Heart right ventricle (tissue), 16 donors: ENCODE results near the gene LDHAL6B. TPM values are rescaled to one million over a fixed set of nuclear protein-coding genes. Genes with fewer than 3 reads are reported as not detected.

Experiments used
- ATAC-seq, 8 donors: fragments of 200-7000 bp; cut with Tn5 transposase; one replicate each; pipeline ENCODE4 v1.9.1; 2020; ENCODE audit warnings: mild to moderate bottlenecking in 8 of 8, moderate library complexity in 8 of 8, moderate number of reproducible peaks in 1 of 8
- DNase-seq, 2 donors: peaks; one replicate each; pipeline ENCODE4 v3.0.0-alpha.2; 2020
- H3K27ac ChIP-seq, 10 donors: fragments of 200-600 bp; sonication (generic) in 2 of 10; one replicate each; pipeline versions ENCODE4 v1.5.0 to v1.8.0; 2020 to 2022; ENCODE audit warnings: mild to moderate bottlenecking in 3 of 10
- H3K27me3 ChIP-seq, 7 donors: fragments of 200-600 bp; one replicate each; pipeline ENCODE4 v1.8.0; 2021 to 2022; ENCODE audit warnings: mild to moderate bottlenecking in 2 of 7
- H3K36me3 ChIP-seq, 9 donors: fragments of 200-600 bp; sonication (generic) in 1 of 9; one replicate each; pipeline versions ENCODE4 v1.5.0 to v1.8.0; 2020 to 2022; ENCODE audit warnings: mild to moderate bottlenecking in 2 of 9
- H3K4me1 ChIP-seq, 9 donors: fragments of 200-600 bp; sonication (generic) in 1 of 9; one replicate each; pipeline versions ENCODE4 v1.5.0 to v1.8.0; 2020 to 2022; ENCODE audit warnings: mild to moderate bottlenecking in 4 of 9
- H3K4me3 ChIP-seq, 10 donors: fragments of 200-600 bp; sonication (generic) in 2 of 10; one replicate each; pipeline versions ENCODE4 v1.5.0 to v1.8.0; 2020 to 2022; ENCODE audit warnings: mild to moderate bottlenecking in 7 of 10, moderate library complexity in 2 of 10
- H3K9me3 ChIP-seq, 11 donors: fragments of 200-600 bp in 10 of 11; sonication (generic) in 2 of 11; one replicate each; pipeline versions ENCODE4 v1.5.0 to v1.8.0; 2013 to 2022; ENCODE audit warnings: mild to moderate bottlenecking in 2 of 11, control low read depth in 1 of 11, moderate library complexity in 1 of 11
- CTCF ChIP-seq, 9 donors: fragments of 200-600 bp; sonication (generic) in 2 of 9; IDR thresholded peaks; one replicate each; pipeline versions ENCODE4 v1.5.0 to v1.8.0; 2021 to 2022; ENCODE audit warnings: antibody characterized with exemption in 9 of 9, mild to moderate bottlenecking in 5 of 9, moderate library complexity in 1 of 9
- WGBS, 2 donors: extraction: QIAGEN DNeasy Blood & Tissue Kit; methylation state at CpG; one replicate each; pipeline ENCODE4 v1.1.7; 2013; ENCODE audit warnings: inconsistent platforms in 1 of 2; 5-methylcytosine and 5-hydroxymethylcytosine counted together
- intact Hi-C, 10 donors: fragments of 100-400 bp; cut with DNase I; formaldehyde crosslinking; loops; one replicate each; pipeline versions ENCODE4 v1.11.1 to v1.14.2; 2022
- polyA plus RNA-seq, 2 donors: library from polyadenylated mRNA; stranded (reverse); fragments of 200-250 nt; gene quantifications; one replicate each; pipeline ENCODE4 v1.2.3, GENCODE V29; 2013
- total RNA-seq, 10 donors: library from RNA; stranded (reverse); fragmentation: NEBNext Ultra II Directional in 3 of 10; extraction: Animal tissue kit (Norgen Biotek cat#: 25700) in 3 of 10; gene quantifications; one replicate each; pipeline versions ENCODE4 v1.2.1 to v1.2.4, GENCODE V29; 2021 to 2023
- donor health status: Arrhythmogenic right ventricular cardiomyopathy.
- donor health status: ischemic (EF 13 %, LVEDD 7.1; RV severe dilation, severe dysfunction).
- donor health status: healthy with polysubstance abuse.
- donor health status: DM: no; HTN: yes; CAD: no.
- donor health status: DM: no; HTN: no; CAD: no.
- donor health status: ischemic (EF 25% LVEDD 6.9; RV normal size, moderate dysfunction).
- donor health status: ischemic (EF 25% LVEDD 5.7; RV mildly dilated, moderate dysfunction).
- donor health status: healthy.
- donor health status: DM: yes; HTN: yes; CAD: no.
- donor health status: Ischemic cardiomyopathy.
- donor health status: ischemic (EF 35%, LVEDD 5.7; RV mildly dilated, moderate dysfunction).
- donor health status: nonischemic (EF 11% LVEDD 7.7; RV severe dilation, severe dysfunction).
- donor health status: DM: yes; HTN: yes; CAD: no.
- donor health status: PGD.
- donor health status: ischemic (EF 29% LVEDD 5.4; RV normal size, mild dysfunction).
- donor health status: nonischemic (EF 23%, LVEDD 6.1; RV moderate dilation, normal function).

LDHAL6B gene
- total and polyA plus RNA-seq, 12 donors: not detected

- no peak for ATAC-seq
- TF ChIP-seq CTCF (IDR thresholded peaks at IDR 0.05): no peak
- WGBS, 2 donors: 91 to 94% methylated on average over 10 of the region's 10 CpGs
Measured at GRCh38 chr15:59194639-59195325, 11.9 kb upstream of the LDHAL6B start.

GRCh38 chr15:59196416-59196815 is 10.2 kb upstream of the LDHAL6B start:
- WGBS, 2 donors: 95 to 98% methylated on average over 2 of the region's 2 CpGs
- Histone ChIP-seq H3K4me1 (peaks cover 0 to 6% (median 0%) of the 10 kb centered on the region in 9 donors), H3K27ac (no peak overlapping the region), H3K9me3 (no peaks in the 10 kb centered on the region), H3K4me3 (no peak overlapping the region), H3K27me3 (no peaks in the 10 kb centered on the region), H3K36me3 (peaks cover 0 to 93% (median 28%) of the 10 kb centered on the region in 9 donors)
- DNase-seq (no peak), ATAC-seq (no peak)
- intact Hi-C loops: no loop called here
- no peak for TF ChIP-seq CTCF (IDR thresholded peaks at IDR 0.05)

More at GRCh38 chr15:59194639-59195325, 11.9 kb upstream of the LDHAL6B start:
- peaks cover 0 to under 1% (median 0%) of the 10 kb centered on the region in 9 donors for H3K4me1 ChIP-seq
- H3K27ac ChIP-seq: no peak overlapping the region
- H3K4me3 ChIP-seq: no peak overlapping the region
- no peak for DNase-seq
- H3K9me3 ChIP-seq: no peaks in the 10 kb centered on the region
- H3K27me3 ChIP-seq: no peaks in the 10 kb centered on the region
- intact Hi-C loops: no loop called here
- H3K36me3 ChIP-seq: peaks cover 0 to 93% (median 28%) of the 10 kb centered on the region in 9 donors

DNA sequence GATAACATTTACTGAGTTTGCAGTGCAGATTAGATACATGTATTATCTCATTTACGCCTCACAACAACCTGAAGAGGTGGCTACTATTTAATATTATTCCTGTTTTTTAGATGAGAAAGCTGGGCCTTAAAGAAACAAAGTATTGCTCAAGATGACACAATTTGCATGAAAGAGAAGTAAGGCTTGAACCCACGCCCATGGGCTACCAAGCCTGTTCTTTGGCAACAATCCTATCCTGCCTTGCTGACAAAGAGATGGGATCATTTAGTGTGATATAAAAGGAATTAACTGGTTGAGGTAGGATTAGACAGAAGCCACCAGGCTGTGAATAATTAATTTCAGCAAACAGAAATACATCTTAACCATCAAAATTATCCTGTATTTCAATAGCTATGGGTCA is 9.2 kb upstream of the LDHAL6B start:
- H3K27ac ChIP-seq: no peak overlapping the region
- DNase-seq (no peak), ATAC-seq (no peak)
- no peak overlapping the region for H3K4me3 ChIP-seq
- H3K36me3 ChIP-seq: peaks cover 0 to 93% (median 28%) of the 10 kb centered on the region in 9 donors
- 89 to 95% methylated on average over 2 of the region's 2 CpGs for WGBS, 2 donors
- peaks cover 0 to 6% (median 0%) of the 10 kb centered on the region in 9 donors for H3K4me1 ChIP-seq
- intact Hi-C loops: no loop called here
- no peak for TF ChIP-seq CTCF (IDR thresholded peaks at IDR 0.05)
- no peaks in the 10 kb centered on the region for H3K9me3 ChIP-seq
- H3K27me3 ChIP-seq: no peaks in the 10 kb centered on the region

GRCh38 chr15:59199626-59200465 is 6.8 kb upstream of the LDHAL6B start:
- Histone ChIP-seq H3K27me3 (no peaks in the 10 kb centered on the region), H3K4me3 (no peak overlapping the region), H3K36me3 (peaks cover 0 to 93% (median 13%) of the 10 kb centered on the region in 9 donors), H3K9me3 (no peaks in the 10 kb centered on the region), H3K4me1 (peaks cover 0 to 6% (median 0%) of the 10 kb centered on the region in 9 donors), H3K27ac (no peak overlapping the region)
- WGBS, 2 donors: 72 to 82% methylated on average over 10 of the region's 10 CpGs
- no peak for TF ChIP-seq CTCF (IDR thresholded peaks at IDR 0.05)
- peak in 2 of 8 donors; percentile 14 to 45 for ATAC-seq
- DNase-seq: no peak
- intact Hi-C loops: no loop called here
